Left lobe of liver (tissue), 1 donor: ENCODE data around the gene TAF11L4. TPM values are rescaled to one million over a fixed set of nuclear protein-coding genes. Genes with fewer than 3 reads are reported as not detected.

Experiments used
- total RNA-seq: library from RNA; stranded (reverse); gene quantifications from one replicate; pipeline ENCODE4 v1.2.1, GENCODE V29; 2021
- donor health status: DM: no; HTN: yes; CAD: no.

Gene TAF11L4
- total RNA-seq, 1 donor from 2014 or later, result not detected

Other genes with a start within 250 kb of the TAF11L4 start
- gene TAF11L2, start 23.6 kb upstream of the TAF11L4 start, total RNA-seq, result not detected
- not detected for gene TAF11L3, start 3.4 kb upstream of the TAF11L4 start, total RNA-seq
- gene TAF11L5, start 3.4 kb downstream of the TAF11L4 start, total RNA-seq, result not detected
- gene TAF11L6, start 6.9 kb downstream of the TAF11L4 start, total RNA-seq, result not detected
- gene TAF11L7, start 64.0 kb downstream of the TAF11L4 start, total RNA-seq, result not detected
- not detected for gene TAF11L8, start 69.2 kb downstream of the TAF11L4 start, total RNA-seq
- gene TAF11L9, start 72.6 kb downstream of the TAF11L4 start, total RNA-seq, result not detected
- gene TAF11L10, start 76.0 kb downstream of the TAF11L4 start, total RNA-seq, result not detected
- gene TAF11L11, start 82.4 kb downstream of the TAF11L4 start, total RNA-seq, result not detected
- not detected for gene TAF11L12, start 88.6 kb downstream of the TAF11L4 start, total RNA-seq
- gene TAF11L13, start 110.3 kb downstream of the TAF11L4 start, total RNA-seq, result not detected
- not detected for gene TAF11L14, start 112.7 kb downstream of the TAF11L4 start, total RNA-seq